DND-41 (cell line): ENCODE measurements around the gene TAPT1.
"Not testable (repeated sequence)": the region's sequence is repeated elsewhere in the genome, so short reads cannot be mapped to it uniquely, and the experiment has no call there.

Source experiments
- ATAC-seq: fragments of 200-7000 bp; cut with Tn5 transposase; 3 replicates; pipeline ENCODE4 v1.9.1; 2021; ENCODE audit warnings: low read depth; ENCODE audit not compliant: insufficient read depth
- DNase-seq: peaks from one replicate; pipeline ENCODE4 v3.0.0-alpha.2; 2020
- H2AFZ ChIP-seq: 2 replicates; pipeline ENCODE4 v1.6.0; 2012; ENCODE audit warnings: low read depth, low read length
- H3K27ac ChIP-seq: 2 replicates; pipeline ENCODE4 v1.5.1; 2012; ENCODE audit warnings: low read length, inconsistent platforms
- H3K27me3 ChIP-seq: fragments of 200-600 bp; sonication (generic); 2 replicates; pipeline ENCODE4 v1.6.0; 2012; ENCODE audit warnings: low read length, mild to moderate bottlenecking, inconsistent platforms; ENCODE audit not compliant: insufficient read depth, poor library complexity
- H3K36me3 ChIP-seq: 2 replicates; pipeline ENCODE4 v1.5.1; 2012; ENCODE audit warnings: low read length, inconsistent platforms; ENCODE audit not compliant: insufficient read depth
- H3K4me1 ChIP-seq: 2 replicates; pipeline ENCODE4 v1.5.1; 2012; ENCODE audit warnings: mild to moderate bottlenecking, low read length; ENCODE audit not compliant: insufficient read depth
- H3K4me2 ChIP-seq: 2 replicates; pipeline ENCODE4 v1.6.0; 2012; ENCODE audit warnings: mild to moderate bottlenecking, moderate library complexity, low read length, inconsistent platforms; ENCODE audit not compliant: insufficient read depth
- H3K4me3 ChIP-seq, 2 experiments: fragments of 200-600 bp in 1 of 2; shearing (Covaris generic) in 1 of 2; 2 replicates each; pipeline ENCODE4 v1.5.1; 2012 to 2016; ENCODE audit warnings: inconsistent platforms in 2 of 2, low read length in 2 of 2, mild to moderate bottlenecking in 2 of 2, low read depth in 1 of 2, moderate library complexity in 1 of 2
- H3K79me2 ChIP-seq: 2 replicates; pipeline ENCODE4 v1.6.0; 2012; ENCODE audit warnings: low read length, inconsistent platforms; ENCODE audit not compliant: insufficient read depth
- H3K9ac ChIP-seq: 2 replicates; pipeline ENCODE4 v1.6.0; 2012; ENCODE audit warnings: low read depth, mild to moderate bottlenecking, inconsistent platforms, low read length, moderate library complexity
- H3K9me3 ChIP-seq: 2 replicates; pipeline ENCODE4 v1.5.1; 2012; ENCODE audit warnings: low read length, moderate library complexity, mild to moderate bottlenecking, inconsistent platforms; ENCODE audit not compliant: insufficient read depth, severe bottlenecking
- H4K20me1 ChIP-seq: 2 replicates; pipeline ENCODE4 v1.6.0; 2012; ENCODE audit warnings: low read length; ENCODE audit not compliant: insufficient read depth
- CTCF ChIP-seq: IDR thresholded peaks from 2 replicates; pipeline ENCODE4 v1.5.1; 2012; ENCODE audit warnings: borderline replicate concordance, low read length, moderate library complexity, mild to moderate bottlenecking; ENCODE audit not compliant: poor library complexity, severe bottlenecking; ENCODE audit errors: extremely low read depth
- EZH2 ChIP-seq: IDR thresholded peaks from 3 replicates; pipeline ENCODE4 v1.6.1; 2012; ENCODE audit warnings: borderline replicate concordance, low read depth, mild to moderate bottlenecking, moderate library complexity, low read length, inconsistent platforms; ENCODE audit not compliant: severe bottlenecking

TAPT1 gene

GRCh38 chr4:16155528-16156169, 70.6 kb downstream of the TAPT1 start:
- no peak for DNase-seq
- Histone ChIP-seq H3K9me3 (no peaks in the 10 kb centered on the region), H2AFZ (no peak overlapping the region), H3K36me3 (no peaks in the 10 kb centered on the region), H3K27me3 (no peaks in the 10 kb centered on the region), H3K4me3 (no peak overlapping the region), H3K4me1 (no peaks in the 10 kb centered on the region), H3K4me2 (no peak overlapping the region), H3K27ac (no peak overlapping the region), H3K79me2 (no peaks in the 10 kb centered on the region), H4K20me1 (no peaks in the 10 kb centered on the region), H3K9ac (no peak overlapping the region)
- TF ChIP-seq EZH2 (no peak), CTCF (no peak)
- no peak for ATAC-seq

GRCh38 chr4:16154451-16154850, 71.8 kb downstream of the TAPT1 start:
- no peak for TF ChIP-seq EZH2
- no peak for TF ChIP-seq CTCF
- Histone ChIP-seq H3K9me3 (no peaks in the 10 kb centered on the region), H3K4me2 (no peak overlapping the region), H3K27ac (no peak overlapping the region), H3K4me3 (no peak overlapping the region), H3K27me3 (no peaks in the 10 kb centered on the region), H3K79me2 (no peaks in the 10 kb centered on the region), H3K4me1 (no peaks in the 10 kb centered on the region), H4K20me1 (no peaks in the 10 kb centered on the region), H2AFZ (no peak overlapping the region), H3K9ac (no peak overlapping the region), H3K36me3 (no peaks in the 10 kb centered on the region)
- no peak for DNase-seq
- ATAC-seq, result no peak

GRCh38 chr4:16150716-16151115, 75.6 kb downstream of the TAPT1 start:
- no peak for DNase-seq
- no peak for TF ChIP-seq EZH2
- no peak for TF ChIP-seq CTCF
- Histone ChIP-seq H3K4me1 (no peaks in the 10 kb centered on the region), H3K79me2 (no peaks in the 10 kb centered on the region), H3K27ac (no peak overlapping the region), H3K9me3 (no peaks in the 10 kb centered on the region), H3K4me2 (no peak overlapping the region), H3K36me3 (no peaks in the 10 kb centered on the region), H3K9ac (no peak overlapping the region), H3K4me3 (no peak overlapping the region), H2AFZ (no peak overlapping the region), H4K20me1 (no peaks in the 10 kb centered on the region), H3K27me3 (no peaks in the 10 kb centered on the region)
- no peak for ATAC-seq

GRCh38 chr4:16144913-16145312, 81.4 kb downstream of the TAPT1 start:
- not testable (repeated sequence) for ATAC-seq, H2AFZ ChIP-seq, H4K20me1 ChIP-seq

More at GRCh38 chr4:16144913-16145312, 81.4 kb downstream of the TAPT1 start:
- H3K9me3 ChIP-seq, H3K4me2 ChIP-seq, H3K36me3 ChIP-seq, H3K4me1 ChIP-seq, H3K27ac ChIP-seq, H3K79me2 ChIP-seq, H3K27me3 ChIP-seq, H3K9ac ChIP-seq, H3K4me3 ChIP-seq: not testable (repeated sequence)
- peak; percentile 19 for DNase-seq
